ENCODE results near the gene PRAC1.

DNA sequence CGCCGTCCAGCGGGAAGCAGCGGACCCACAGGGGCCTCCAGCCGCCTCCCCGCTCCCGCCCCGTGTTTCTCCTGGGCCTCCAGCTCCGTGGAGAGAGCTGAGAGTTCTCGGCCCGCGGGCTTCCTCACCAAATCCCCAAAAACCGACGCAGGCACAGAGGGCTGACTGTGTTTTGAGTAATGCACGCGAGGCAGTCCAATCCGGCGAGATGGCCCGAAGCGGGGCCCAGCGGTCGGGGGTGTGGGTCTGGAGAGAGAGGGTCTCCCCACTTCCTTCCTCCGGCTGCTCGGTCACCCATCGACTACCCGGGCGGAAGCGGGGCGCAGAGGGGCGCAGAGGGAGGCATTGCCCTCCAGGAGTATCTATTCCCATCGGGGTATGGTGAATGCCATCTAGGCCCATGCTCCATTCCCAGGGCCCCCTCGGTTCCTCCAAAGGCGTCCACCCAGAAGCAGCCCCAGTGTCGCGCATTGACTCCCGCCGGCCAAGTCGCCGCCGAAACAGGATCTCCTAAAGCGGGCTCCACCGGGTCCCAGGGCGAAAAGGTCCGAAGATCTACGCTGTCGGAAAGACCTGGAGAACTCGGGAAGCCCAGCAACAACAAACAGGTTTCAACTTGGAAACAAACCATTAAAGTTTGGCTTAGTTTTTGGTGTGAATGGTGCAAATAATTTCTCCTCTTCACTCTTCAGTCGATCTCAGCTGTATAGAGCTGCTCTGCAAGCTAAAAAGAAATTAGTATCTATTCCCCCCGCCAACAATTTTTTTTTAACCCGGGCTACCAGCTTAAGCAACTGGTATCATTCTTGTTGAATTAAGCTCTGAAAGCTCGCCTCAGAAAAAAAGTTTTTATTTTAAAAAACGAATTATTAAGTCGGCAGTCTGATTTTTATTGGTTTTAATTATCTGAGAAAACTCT lies 25.4 kb upstream of the PRAC1 start:
- TF ChIP-seq, protein P1, sequence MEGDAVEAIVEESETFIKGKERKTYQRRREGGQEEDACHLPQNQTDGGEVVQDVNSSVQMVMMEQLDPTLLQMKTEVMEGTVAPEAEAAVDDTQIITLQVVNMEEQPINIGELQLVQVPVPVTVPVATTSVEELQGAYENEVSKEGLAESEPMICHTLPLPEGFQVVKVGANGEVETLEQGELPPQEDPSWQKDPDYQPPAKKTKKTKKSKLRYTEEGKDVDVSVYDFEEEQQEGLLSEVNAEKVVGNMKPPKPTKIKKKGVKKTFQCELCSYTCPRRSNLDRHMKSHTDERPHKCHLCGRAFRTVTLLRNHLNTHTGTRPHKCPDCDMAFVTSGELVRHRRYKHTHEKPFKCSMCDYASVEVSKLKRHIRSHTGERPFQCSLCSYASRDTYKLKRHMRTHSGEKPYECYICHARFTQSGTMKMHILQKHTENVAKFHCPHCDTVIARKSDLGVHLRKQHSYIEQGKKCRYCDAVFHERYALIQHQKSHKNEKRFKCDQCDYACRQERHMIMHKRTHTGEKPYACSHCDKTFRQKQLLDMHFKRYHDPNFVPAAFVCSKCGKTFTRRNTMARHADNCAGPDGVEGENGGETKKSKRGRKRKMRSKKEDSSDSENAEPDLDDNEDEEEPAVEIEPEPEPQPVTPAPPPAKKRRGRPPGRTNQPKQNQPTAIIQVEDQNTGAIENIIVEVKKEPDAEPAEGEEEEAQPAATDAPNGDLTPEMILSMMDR (IDR thresholded peaks at IDR 0.05) = no peak
- TF ChIP-seq POLR2A (IDR thresholded peaks at IDR 0.05) = no peak
